H9 (cell line): ENCODE results near the gene CD48. TPM values are rescaled to one million over a fixed set of nuclear protein-coding genes. Genes with fewer than 3 reads are reported as not detected.

Experiments
- DNase-seq: peaks from one replicate; pipeline ENCODE4 v3.0.0-alpha.2; 2017
- H2AFZ ChIP-seq: one replicate; pipeline ENCODE4 v1.6.1; 2013; ENCODE audit warnings: mild to moderate bottlenecking, low read length, control low read depth, moderate library complexity
- H2AK5ac ChIP-seq: 2 replicates; pipeline ENCODE4 v1.6.1; 2013; ENCODE audit warnings: low read length, control low read depth, mixed read lengths; ENCODE audit not compliant: insufficient read length
- H2BK120ac ChIP-seq: one replicate; pipeline ENCODE4 v1.6.1; 2013; ENCODE audit warnings: low read depth, mild to moderate bottlenecking, low read length, control low read depth, inconsistent platforms; ENCODE audit not compliant: poor library complexity, severe bottlenecking
- H2BK12ac ChIP-seq: 2 replicates; pipeline ENCODE4 v1.6.1; 2013; ENCODE audit warnings: low read length, control low read depth, mixed read lengths, low read depth; ENCODE audit not compliant: insufficient read length
- H2BK15ac ChIP-seq: 2 replicates; pipeline ENCODE4 v1.6.1; 2013; ENCODE audit warnings: low read depth, low read length, control low read depth
- H2BK20ac ChIP-seq: one replicate; pipeline ENCODE4 v1.6.1; 2013; ENCODE audit warnings: low read depth, mild to moderate bottlenecking, low read length, control low read depth, inconsistent platforms; ENCODE audit not compliant: poor library complexity, severe bottlenecking
- H2BK5ac ChIP-seq: 2 replicates; pipeline ENCODE4 v1.6.1; 2013; ENCODE audit warnings: low read length, control low read depth, mixed read lengths; ENCODE audit not compliant: insufficient read length
- H3K14ac ChIP-seq: 2 replicates; pipeline ENCODE4 v1.6.1; 2013; ENCODE audit warnings: low read length, control low read depth; ENCODE audit not compliant: insufficient read depth
- H3K18ac ChIP-seq: 2 replicates; pipeline ENCODE4 v1.6.1; 2013; ENCODE audit warnings: low read depth, mild to moderate bottlenecking, mixed read lengths, low read length, control low read depth; ENCODE audit not compliant: insufficient read length
- H3K23ac ChIP-seq: 2 replicates; pipeline ENCODE4 v1.6.1; 2013; ENCODE audit warnings: low read length, control low read depth, mixed read lengths, low read depth; ENCODE audit not compliant: insufficient read length
- H3K23me2 ChIP-seq: 2 replicates; pipeline ENCODE4 v1.6.1; 2013; ENCODE audit warnings: low read depth, mild to moderate bottlenecking, mixed read lengths, low read length, control low read depth; ENCODE audit not compliant: insufficient read length, poor library complexity, severe bottlenecking
- H3K27ac ChIP-seq: 2 replicates; pipeline ENCODE4 v1.5.1; 2013; ENCODE audit warnings: low read length, control low read depth, mixed read lengths, low read depth; ENCODE audit not compliant: insufficient read length
- H3K27me3 ChIP-seq: 2 replicates; pipeline ENCODE4 v1.6.1; 2013; ENCODE audit warnings: low read length, control low read depth, inconsistent platforms; ENCODE audit not compliant: insufficient read depth
- H3K4ac ChIP-seq: 2 replicates; pipeline ENCODE4 v1.6.1; 2013; ENCODE audit warnings: low read depth, mild to moderate bottlenecking, control low read depth, inconsistent platforms, low read length, moderate library complexity
- H3K4me1 ChIP-seq: 2 replicates; pipeline ENCODE4 v1.6.1; 2013; ENCODE audit warnings: low read length, control low read depth, inconsistent platforms; ENCODE audit not compliant: insufficient read depth
- H3K4me2 ChIP-seq: 2 replicates; pipeline ENCODE4 v1.6.1; 2013; ENCODE audit warnings: low read length, control low read depth, mixed read lengths; ENCODE audit not compliant: insufficient read length, insufficient read depth
- H3K56ac ChIP-seq: 2 replicates; pipeline ENCODE4 v1.6.1; 2013; ENCODE audit warnings: low read depth, mild to moderate bottlenecking, mixed read lengths, low read length, control low read depth; ENCODE audit not compliant: insufficient read length
- H3K79me1 ChIP-seq: 2 replicates; pipeline ENCODE4 v1.6.1; 2013; ENCODE audit warnings: low read depth, mild to moderate bottlenecking, moderate library complexity, low read length, control low read depth, inconsistent platforms; ENCODE audit not compliant: insufficient read depth, poor library complexity, severe bottlenecking
- H3K79me2 ChIP-seq: 2 replicates; pipeline ENCODE4 v1.6.1; 2013; ENCODE audit warnings: low read length, control low read depth, inconsistent platforms; ENCODE audit not compliant: insufficient read depth
- H3K9ac ChIP-seq: 2 replicates; pipeline ENCODE4 v1.6.1; 2013; ENCODE audit warnings: low read length, control low read depth, mixed read lengths; ENCODE audit not compliant: insufficient read length; ENCODE audit errors: extremely low read depth
- H3K9me3 ChIP-seq: one replicate; pipeline ENCODE4 v1.6.1; 2013; ENCODE audit warnings: low read depth, low read length, inconsistent platforms; ENCODE audit not compliant: control insufficient read depth
- H3T11ph ChIP-seq: one replicate; pipeline ENCODE4 v1.6.1; 2013; ENCODE audit warnings: mild to moderate bottlenecking, low read length, control low read depth, inconsistent platforms
- H4K20me1 ChIP-seq: one replicate; pipeline ENCODE4 v1.6.1; 2013; ENCODE audit not compliant: control insufficient read depth, insufficient read length, insufficient read depth
- H4K5ac ChIP-seq: 2 replicates; pipeline ENCODE4 v1.6.1; 2013; ENCODE audit warnings: low read depth, mild to moderate bottlenecking, mixed read lengths, low read length, control low read depth; ENCODE audit not compliant: insufficient read length
- H4K8ac ChIP-seq: replicated peaks from 2 replicates; pipeline ENCODE4 v1.6.1; 2013; ENCODE audit warnings: low read length, control low read depth, mixed read lengths, low read depth; ENCODE audit not compliant: insufficient read length
- H4K91ac ChIP-seq: 2 replicates; pipeline ENCODE4 v1.6.1; 2013; ENCODE audit warnings: low read depth, mild to moderate bottlenecking, moderate library complexity, mixed read lengths, low read length, control low read depth; ENCODE audit not compliant: insufficient read length
- H3K27ac Mint-ChIP-seq, 3 experiments: 2 replicates in 2 of 3; 3 replicates in 1 of 3; pipeline ENCODE4 v1.8.0; 2020 to 2021; ENCODE audit warnings: mixed read lengths in 3 of 3, mild to moderate bottlenecking in 1 of 3, moderate library complexity in 1 of 3
- H3K27me3 Mint-ChIP-seq: 2 replicates; pipeline ENCODE4 v1.8.0; 2021; ENCODE audit warnings: low read depth, mild to moderate bottlenecking, moderate library complexity, mixed read lengths
- H3K36me3 Mint-ChIP-seq, 3 experiments: 2 replicates in 2 of 3; 3 replicates in 1 of 3; pipeline ENCODE4 v1.8.0; 2020 to 2021; ENCODE audit warnings: low read depth in 3 of 3, mixed read lengths in 3 of 3; ENCODE audit not compliant: insufficient read depth in 1 of 3
- H3K4me1 Mint-ChIP-seq, 2 experiments: 2 replicates each; pipeline ENCODE4 v1.8.0; 2020; ENCODE audit warnings: mixed read lengths in 2 of 2
- H3K4me3 Mint-ChIP-seq, 2 experiments: 2 replicates in 1 of 2; 3 replicates in 1 of 2; pipeline ENCODE4 v1.8.0; 2020 to 2021; ENCODE audit warnings: mild to moderate bottlenecking in 2 of 2, mixed read lengths in 2 of 2, moderate library complexity in 1 of 2
- H3K9me3 Mint-ChIP-seq, 2 experiments: 2 replicates in 1 of 2; 3 replicates in 1 of 2; pipeline ENCODE4 v1.8.0; 2020; ENCODE audit warnings: mild to moderate bottlenecking in 2 of 2, mixed read lengths in 2 of 2, moderate library complexity in 1 of 2
- CTCF ChIP-seq: fragments of 200-600 bp; sonication (generic); conservative IDR thresholded peaks from 3 replicates; pipeline ENCODE4 v1.8.0; 2021; ENCODE audit warnings: antibody characterized with exemption, mild to moderate bottlenecking
- WGBS: extraction: QIAGEN DNeasy Blood & Tissue Kit; methylation state at CpG from one replicate; pipeline ENCODE4 v1.1.7; 2013; ENCODE audit warnings: missing lambda C conversion rate, low lambda C conversion rate, mixed read lengths; ENCODE audit not compliant: insufficient read length; ENCODE audit errors: extremely low coverage; 5-methylcytosine and 5-hydroxymethylcytosine counted together
- total RNA-seq: library from RNA; stranded (reverse); gene quantifications from 2 replicates; pipeline ENCODE4 v1.2.1, GENCODE V29; 2021

CD48 gene
- total RNA-seq, 1 experiment from 2014 or later: not detected

- 0 out of 7 replicates have a peak overlapping the region, but pooled peaks of 1 of the 3 experiments have one; percentile 19 for H3K27ac Mint-ChIP-seq
- no peaks in the 10 kb centered on the region; the same call in 1 of the 2 replicates for H3K27me3 Mint-ChIP-seq
Measured at GRCh38 chr1:160676869-160677597, 34.6 kb downstream of the CD48 start.

More at GRCh38 chr1:160676869-160677597, 34.6 kb downstream of the CD48 start:
- H2BK20ac ChIP-seq: no peak overlapping the region
- H3K56ac ChIP-seq: no peak overlapping the region
- TF ChIP-seq CTCF: no peak
- H4K91ac ChIP-seq: no peak overlapping the region
- H3K27me3 ChIP-seq: no peaks in the 10 kb centered on the region
- H3K9me3 ChIP-seq: no peaks in the 10 kb centered on the region
- no peak overlapping the region for H2AK5ac ChIP-seq
- no peak overlapping the region for H2BK12ac ChIP-seq
- Mint-ChIP-seq H3K36me3 (peaks cover 0 to 1% (median 0%) of the 10 kb centered on the region in 3 experiments; a peak in 2 of 7 replicates), H3K4me1 (peaks cover 9 to 13% of the 10 kb centered on the region in 2 experiments), H3K9me3 (no peaks in the 10 kb centered on the region; a peak in 1 of 5 replicates), H3K4me3 (no peak overlapping the region)
- H2BK120ac ChIP-seq: no peak overlapping the region
- no peak overlapping the region for H2BK5ac ChIP-seq
- H4K20me1 ChIP-seq: no peaks in the 10 kb centered on the region
- no peaks in the 10 kb centered on the region for H3K23me2 ChIP-seq
- H3K9ac ChIP-seq: no peak overlapping the region
- H3K4ac ChIP-seq: no peak overlapping the region
- no peak overlapping the region for H2AFZ ChIP-seq
- H3K18ac ChIP-seq: no peak overlapping the region
- peaks cover 19% of the 10 kb centered on the region for H3K4me1 ChIP-seq
- no peak overlapping the region for H3K27ac ChIP-seq
- no peak overlapping the region for H3K14ac ChIP-seq
- no peak overlapping the region for H4K5ac ChIP-seq
- no peaks in the 10 kb centered on the region for H3K79me1 ChIP-seq
- H3T11ph ChIP-seq: no peak overlapping the region
- no peak overlapping the region for H2BK15ac ChIP-seq
- DNase-seq: no peak
- H4K8ac ChIP-seq: no peak overlapping the region
- no peak overlapping the region for H3K4me2 ChIP-seq
- H3K23ac ChIP-seq: no peak overlapping the region
- WGBS: no CpG with 5 or more reads among the region's 13 CpGs
- no peaks in the 10 kb centered on the region for H3K79me2 ChIP-seq
